WTC11 (cell line): ENCODE data around the gene NT5C1A. TPM values are rescaled to one million over a fixed set of nuclear protein-coding genes. Genes with fewer than 3 reads are reported as not detected.

Experiments
- ATAC-seq: fragments of 200-7000 bp; cut with Tn5 transposase; 2 replicates; pipeline ENCODE4 v1.10.0; 2021; ENCODE audit warnings: mild to moderate bottlenecking, moderate library complexity
- CTCF ChIA-PET: fragments of 300-600 bp; sonication (Branson Sonifier 250); formaldehyde crosslinking; loops from one replicate; lab custom pipeline; 2021; ENCODE audit warnings: antibody characterized with exemption; lab: Charles Lee
- POLR2A ChIA-PET: fragments of 350-600 bp; sonication (Branson Sonifier 250); formaldehyde crosslinking; loops from one replicate; lab custom pipeline; 2021; ENCODE audit warnings: antibody characterized with exemption; lab: Charles Lee
- DNase-seq: peaks from one replicate; pipeline ENCODE4 v3.0.0; 2021; ENCODE audit warnings: low spot score
- H3K27ac Mint-ChIP-seq: 2 replicates; pipeline ENCODE4 v1.8.0; 2021; ENCODE audit warnings: mixed read lengths
- H3K27me3 Mint-ChIP-seq: 2 replicates; pipeline ENCODE4 v1.8.0; 2021; ENCODE audit warnings: low read depth, mild to moderate bottlenecking, moderate library complexity, mixed read lengths
- H3K36me3 Mint-ChIP-seq: 2 replicates; pipeline ENCODE4 v1.8.0; 2021; ENCODE audit warnings: mixed read lengths
- H3K4me1 Mint-ChIP-seq: 2 replicates; pipeline ENCODE4 v1.8.0; 2022; ENCODE audit warnings: mixed read lengths
- H3K4me3 Mint-ChIP-seq: 2 replicates; pipeline ENCODE4 v1.8.0; 2021; ENCODE audit warnings: mild to moderate bottlenecking, moderate library complexity, mixed read lengths
- H3K9me3 Mint-ChIP-seq: 2 replicates; pipeline ENCODE4 v1.8.0; 2021; ENCODE audit warnings: mixed read lengths
- AFF4 ChIP-seq: sonication (generic); formaldehyde crosslinking; IDR thresholded peaks from 2 replicates; pipeline ENCODE4 v1.8.1; 2023; ENCODE audit warnings: mild to moderate bottlenecking, missing genetic modification reagents, borderline replicate concordance
- CREM ChIP-seq: sonication (generic); formaldehyde crosslinking; IDR thresholded peaks from 2 replicates; pipeline ENCODE4 v1.8.1; 2022; ENCODE audit warnings: mild to moderate bottlenecking, missing genetic modification reagents, moderate library complexity
- ESRRA ChIP-seq: sonication (generic); formaldehyde crosslinking; IDR thresholded peaks from 2 replicates; pipeline ENCODE4 v1.8.1; 2022; ENCODE audit warnings: mild to moderate bottlenecking, missing genetic modification reagents, borderline replicate concordance
- FOXP4 ChIP-seq: sonication (generic); formaldehyde crosslinking; IDR thresholded peaks from 2 replicates; pipeline ENCODE4 v1.8.0; 2022; ENCODE audit warnings: mild to moderate bottlenecking, missing genetic modification reagents
- MYBL2 ChIP-seq: sonication (generic); formaldehyde crosslinking; IDR thresholded peaks from 2 replicates; pipeline ENCODE4 v1.8.1; 2023; ENCODE audit warnings: mild to moderate bottlenecking, moderate library complexity, missing genetic modification reagents
- OVOL2 ChIP-seq: fragments of 250-450 bp; sonication (Bioruptor Pico); IDR thresholded peaks from 2 replicates; pipeline ENCODE4 v1.9.0; 2021; ENCODE audit warnings: mild to moderate bottlenecking, borderline replicate concordance
- PRRX2 ChIP-seq: fragments of 250-450 bp; sonication (Bioruptor Pico); IDR thresholded peaks from 2 replicates; pipeline ENCODE4 v1.8.0; 2021; ENCODE audit warnings: mild to moderate bottlenecking
- SOX15 ChIP-seq: fragments of 250-450 bp; sonication (Bioruptor Pico); IDR thresholded peaks from 2 replicates; pipeline ENCODE4 v1.9.0; 2021; ENCODE audit warnings: mild to moderate bottlenecking
- STAT6 ChIP-seq: sonication (generic); formaldehyde crosslinking; conservative IDR thresholded peaks from 2 replicates; pipeline ENCODE4 v1.8.1; 2023; ENCODE audit warnings: mild to moderate bottlenecking, low read depth, missing genetic modification reagents, moderate library complexity
- TEAD4 ChIP-seq: sonication (generic); formaldehyde crosslinking; IDR thresholded peaks from 2 replicates; pipeline ENCODE4 v1.8.0; 2022; ENCODE audit warnings: mild to moderate bottlenecking, missing genetic modification reagents
- ZNF281 ChIP-seq: sonication (generic); formaldehyde crosslinking; IDR thresholded peaks from 2 replicates; pipeline ENCODE4 v1.8.0; 2023; ENCODE audit warnings: mild to moderate bottlenecking, missing genetic modification reagents
- ZNF416 ChIP-seq: fragments of 250-450 bp; sonication (Bioruptor Pico); IDR thresholded peaks from 2 replicates; pipeline ENCODE4 v1.9.0; 2021; ENCODE audit warnings: mild to moderate bottlenecking, inconsistent platforms
- total RNA-seq: library from RNA; stranded (reverse); gene quantifications from 3 replicates; pipeline ENCODE4 v1.2.3, GENCODE V29; 2021
- TF ChIP-seq, protein P1 (sequence below): sonication (generic); formaldehyde crosslinking; IDR thresholded peaks from 2 replicates; pipeline ENCODE4 v1.8.0; 2022; ENCODE audit warnings: mild to moderate bottlenecking, missing genetic modification reagents
- TF ChIP-seq, protein P2 (sequence below): sonication (generic); formaldehyde crosslinking; IDR thresholded peaks from 2 replicates; pipeline ENCODE4 v1.8.0; 2023; ENCODE audit warnings: missing genetic modification reagents, mild to moderate bottlenecking, borderline replicate concordance
- TF ChIP-seq, protein P3 (sequence below): fragments of 250-450 bp; sonication (Bioruptor Pico); IDR thresholded peaks from 2 replicates; pipeline ENCODE4 v1.8.0; 2021; ENCODE audit warnings: mild to moderate bottlenecking

The NT5C1A gene
- total RNA-seq, 1 experiment from 2014 or later, result not detected

GRCh38 chr1:39670689-39671088 is 1.2 kb downstream of the NT5C1A start:
- Mint-ChIP-seq H3K36me3 (no peaks in the 10 kb centered on the region), H3K27ac (no peak overlapping the region), H3K4me1 (no peaks in the 10 kb centered on the region), H3K27me3 (peaks cover 100% of the 10 kb centered on the region), H3K9me3 (no peaks in the 10 kb centered on the region), H3K4me3 (peak overlapping the region; percentile 38)
- no peak for DNase-seq
- CTCF ChIA-PET, result interaction anchor here (0.6 to 6.1 kb wide), 14 partner anchors 11 to 334 kb away, joined by 3 to 90 read pairs (median 22); partner anchors contain the start of genes HEYL and HPCAL4
- TF ChIP-seq, protein P1, sequence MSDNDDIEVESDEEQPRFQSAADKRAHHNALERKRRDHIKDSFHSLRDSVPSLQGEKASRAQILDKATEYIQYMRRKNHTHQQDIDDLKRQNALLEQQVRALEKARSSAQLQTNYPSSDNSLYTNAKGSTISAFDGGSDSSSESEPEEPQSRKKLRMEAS (CRISPR knock-in tag), result no peak
- TF ChIP-seq MYBL2 (CRISPR knock-in tag), result no peak
- no peak for TF ChIP-seq FOXP4 (CRISPR knock-in tag)
- no peak for TF ChIP-seq SOX15 (CRISPR knock-in tag)
- TF ChIP-seq, protein P2, sequence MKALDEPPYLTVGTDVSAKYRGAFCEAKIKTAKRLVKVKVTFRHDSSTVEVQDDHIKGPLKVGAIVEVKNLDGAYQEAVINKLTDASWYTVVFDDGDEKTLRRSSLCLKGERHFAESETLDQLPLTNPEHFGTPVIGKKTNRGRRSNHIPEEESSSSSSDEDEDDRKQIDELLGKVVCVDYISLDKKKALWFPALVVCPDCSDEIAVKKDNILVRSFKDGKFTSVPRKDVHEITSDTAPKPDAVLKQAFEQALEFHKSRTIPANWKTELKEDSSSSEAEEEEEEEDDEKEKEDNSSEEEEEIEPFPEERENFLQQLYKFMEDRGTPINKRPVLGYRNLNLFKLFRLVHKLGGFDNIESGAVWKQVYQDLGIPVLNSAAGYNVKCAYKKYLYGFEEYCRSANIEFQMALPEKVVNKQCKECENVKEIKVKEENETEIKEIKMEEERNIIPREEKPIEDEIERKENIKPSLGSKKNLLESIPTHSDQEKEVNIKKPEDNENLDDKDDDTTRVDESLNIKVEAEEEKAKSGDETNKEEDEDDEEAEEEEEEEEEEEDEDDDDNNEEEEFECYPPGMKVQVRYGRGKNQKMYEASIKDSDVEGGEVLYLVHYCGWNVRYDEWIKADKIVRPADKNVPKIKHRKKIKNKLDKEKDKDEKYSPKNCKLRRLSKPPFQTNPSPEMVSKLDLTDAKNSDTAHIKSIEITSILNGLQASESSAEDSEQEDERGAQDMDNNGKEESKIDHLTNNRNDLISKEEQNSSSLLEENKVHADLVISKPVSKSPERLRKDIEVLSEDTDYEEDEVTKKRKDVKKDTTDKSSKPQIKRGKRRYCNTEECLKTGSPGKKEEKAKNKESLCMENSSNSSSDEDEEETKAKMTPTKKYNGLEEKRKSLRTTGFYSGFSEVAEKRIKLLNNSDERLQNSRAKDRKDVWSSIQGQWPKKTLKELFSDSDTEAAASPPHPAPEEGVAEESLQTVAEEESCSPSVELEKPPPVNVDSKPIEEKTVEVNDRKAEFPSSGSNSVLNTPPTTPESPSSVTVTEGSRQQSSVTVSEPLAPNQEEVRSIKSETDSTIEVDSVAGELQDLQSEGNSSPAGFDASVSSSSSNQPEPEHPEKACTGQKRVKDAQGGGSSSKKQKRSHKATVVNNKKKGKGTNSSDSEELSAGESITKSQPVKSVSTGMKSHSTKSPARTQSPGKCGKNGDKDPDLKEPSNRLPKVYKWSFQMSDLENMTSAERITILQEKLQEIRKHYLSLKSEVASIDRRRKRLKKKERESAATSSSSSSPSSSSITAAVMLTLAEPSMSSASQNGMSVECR (CRISPR knock-in tag), result no peak
- TF ChIP-seq PRRX2 (CRISPR knock-in tag), result no peak
- TF ChIP-seq CREM (CRISPR knock-in tag), result no peak
- TF ChIP-seq OVOL2 (CRISPR knock-in tag), result no peak
- no peak for TF ChIP-seq AFF4 (CRISPR knock-in tag)
- TF ChIP-seq STAT6, result no peak
- TF ChIP-seq TEAD4 (CRISPR knock-in tag), result no peak
- TF ChIP-seq ESRRA (CRISPR knock-in tag), result no peak
- TF ChIP-seq, protein P3, sequence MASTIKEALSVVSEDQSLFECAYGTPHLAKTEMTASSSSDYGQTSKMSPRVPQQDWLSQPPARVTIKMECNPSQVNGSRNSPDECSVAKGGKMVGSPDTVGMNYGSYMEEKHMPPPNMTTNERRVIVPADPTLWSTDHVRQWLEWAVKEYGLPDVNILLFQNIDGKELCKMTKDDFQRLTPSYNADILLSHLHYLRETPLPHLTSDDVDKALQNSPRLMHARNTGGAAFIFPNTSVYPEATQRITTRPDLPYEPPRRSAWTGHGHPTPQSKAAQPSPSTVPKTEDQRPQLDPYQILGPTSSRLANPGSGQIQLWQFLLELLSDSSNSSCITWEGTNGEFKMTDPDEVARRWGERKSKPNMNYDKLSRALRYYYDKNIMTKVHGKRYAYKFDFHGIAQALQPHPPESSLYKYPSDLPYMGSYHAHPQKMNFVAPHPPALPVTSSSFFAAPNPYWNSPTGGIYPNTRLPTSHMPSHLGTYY (CRISPR knock-in tag), result no peak
- no peak for TF ChIP-seq ZNF416 (CRISPR knock-in tag)
- TF ChIP-seq ZNF281 (CRISPR knock-in tag), result no peak
- POLR2A ChIA-PET, result no interaction called here
- no peak for ATAC-seq
